Transverse colon (tissue), 4 donors: Measurements from ENCODE around the gene RCAN2. TPM values are rescaled to one million over a fixed set of nuclear protein-coding genes. Genes with fewer than 3 reads are reported as not detected.

ENCODE experiments used
- DNase-seq: peaks from one replicate; pipeline ENCODE4 v3.0.0-alpha.2; 2019
- H3K27ac ChIP-seq, 4 donors: fragments of 200-600 bp; sonication (generic); 2 replicates each; pipeline ENCODE4 v1.5.1; 2016 to 2018; ENCODE audit warnings: inconsistent platforms in 4 of 4
- H3K27me3 ChIP-seq: fragments of 200-600 bp; sonication (generic); 2 replicates; pipeline ENCODE4 v1.5.1; 2017; ENCODE audit warnings: inconsistent platforms
- H3K36me3 ChIP-seq, 4 donors: fragments of 200-600 bp; sonication (generic); 2 replicates each; pipeline ENCODE4 v1.5.1; 2017 to 2019; ENCODE audit warnings: inconsistent platforms in 4 of 4
- H3K4me1 ChIP-seq, 4 donors: fragments of 200-600 bp; sonication (generic); 2 replicates each; pipeline ENCODE4 v1.5.1; 2017 to 2020; ENCODE audit warnings: inconsistent platforms in 4 of 4
- H3K4me3 ChIP-seq, 4 donors: fragments of 200-600 bp; sonication (generic); 1 replicate in 1 of 4; 2 replicates in 3 of 4; pipeline versions ENCODE4 v1.5.1 to v1.6.1; 2017 to 2019; ENCODE audit warnings: inconsistent platforms in 4 of 4
- H3K9me3 ChIP-seq, 2 donors: fragments of 200-600 bp; sonication (generic); 2 replicates each; pipeline ENCODE4 v1.5.1; 2017 to 2019; ENCODE audit warnings: inconsistent platforms in 2 of 2
- EP300 ChIP-seq: sonication (generic); formaldehyde crosslinking; IDR thresholded peaks from one replicate; pipeline ENCODE4 v1.6.1; 2017; ENCODE audit warnings: antibody characterized with exemption, low read depth
- POLR2A ChIP-seq: fragments of 450-650 bp; IDR thresholded peaks from one replicate; pipeline ENCODE4 v1.6.1; 2016; ENCODE audit warnings: antibody characterized with exemption, mild to moderate bottlenecking, moderate library complexity
- POLR2AphosphoS5 ChIP-seq, 3 donors: sonication (generic); formaldehyde crosslinking; IDR thresholded peaks; one replicate each; pipeline ENCODE4 v1.6.1; 2016; ENCODE audit warnings: antibody characterized with exemption in 3 of 3
- WGBS, 2 donors: methylation state at CpG; one replicate each; pipeline ENCODE4 v1.1.5; 2018; ENCODE audit warnings: low coverage in 1 of 2; 5-methylcytosine and 5-hydroxymethylcytosine counted together
- in situ Hi-C, 4 donors: fragments of 200-750 bp; cut with MboI; loops; one replicate each; pipeline versions ENCODE4 v1.15.0 to v1.15.1; 2017; ENCODE audit warnings: low sequenced_read_pairs in 3 of 4, low pct_ligation_motif_present in 1 of 4, low pct_unique_long_range_greater_than_20kb in 1 of 4
- intact Hi-C: fragments of 100-400 bp; cut with DNase I; formaldehyde crosslinking; loops from one replicate; pipeline ENCODE4 v1.15.1; 2023; ENCODE audit warnings: low total_unique reads
- total RNA-seq, 4 donors: library from RNA; depleted of rRNA; stranded (reverse); fragments of >200 nt; gene quantifications; one replicate each; pipeline ENCODE4 v1.1.0, GENCODE V29; 2016
- TF ChIP-seq, protein P1 (sequence below), 5 experiments: fragments of 200-600 bp in 3 of 5; fragments of 450-650 bp in 2 of 5; sonication (generic) in 3 of 5; IDR thresholded peaks; 1 replicate in 2 of 5; 2 replicates in 3 of 5; pipeline ENCODE4 v1.5.1; 2016 to 2017; ENCODE audit warnings: antibody characterized with exemption in 5 of 5, inconsistent platforms in 3 of 5, mild to moderate bottlenecking in 2 of 5, moderate library complexity in 1 of 5

The RCAN2 gene
- total RNA-seq, 4 donors from 2014 or later = 1.9 to 9.5 (median 7.5) TPM

DNA sequence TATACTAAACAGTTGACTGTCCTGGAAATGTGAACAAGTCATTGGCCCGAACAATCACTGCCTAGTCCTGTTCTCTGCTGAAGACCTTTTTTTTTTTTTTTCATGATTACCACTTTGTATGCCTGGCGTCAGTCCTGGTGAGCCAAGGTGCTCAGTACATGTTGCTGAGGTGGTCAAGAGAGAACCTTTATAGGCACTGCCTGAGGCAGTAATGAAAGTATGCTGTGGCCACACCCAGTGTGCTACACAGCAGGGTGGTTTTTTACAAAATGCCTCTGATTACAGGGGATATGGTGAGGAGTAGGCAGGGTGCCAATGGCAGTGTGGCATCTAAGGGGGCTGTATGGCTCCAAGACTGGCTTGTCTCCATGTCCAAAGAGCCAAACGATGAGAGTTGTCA lies 185.4 kb downstream of the RCAN2 start:
- DNase-seq = no peak
- Histone ChIP-seq H3K9me3 (no peaks in the 10 kb centered on the region), H3K27ac (no peak overlapping the region), H3K36me3 (no peaks in the 10 kb centered on the region), H3K27me3 (no peaks in the 10 kb centered on the region), H3K4me3 (no peak overlapping the region), H3K4me1 (no peaks in the 10 kb centered on the region)
- in situ Hi-C loops = no loop called here
- TF ChIP-seq POLR2A (no peak), POLR2AphosphoS5 (IDR thresholded peaks at IDR 0.05) (no peak), EP300 (no peak)
- TF ChIP-seq, protein P1, sequence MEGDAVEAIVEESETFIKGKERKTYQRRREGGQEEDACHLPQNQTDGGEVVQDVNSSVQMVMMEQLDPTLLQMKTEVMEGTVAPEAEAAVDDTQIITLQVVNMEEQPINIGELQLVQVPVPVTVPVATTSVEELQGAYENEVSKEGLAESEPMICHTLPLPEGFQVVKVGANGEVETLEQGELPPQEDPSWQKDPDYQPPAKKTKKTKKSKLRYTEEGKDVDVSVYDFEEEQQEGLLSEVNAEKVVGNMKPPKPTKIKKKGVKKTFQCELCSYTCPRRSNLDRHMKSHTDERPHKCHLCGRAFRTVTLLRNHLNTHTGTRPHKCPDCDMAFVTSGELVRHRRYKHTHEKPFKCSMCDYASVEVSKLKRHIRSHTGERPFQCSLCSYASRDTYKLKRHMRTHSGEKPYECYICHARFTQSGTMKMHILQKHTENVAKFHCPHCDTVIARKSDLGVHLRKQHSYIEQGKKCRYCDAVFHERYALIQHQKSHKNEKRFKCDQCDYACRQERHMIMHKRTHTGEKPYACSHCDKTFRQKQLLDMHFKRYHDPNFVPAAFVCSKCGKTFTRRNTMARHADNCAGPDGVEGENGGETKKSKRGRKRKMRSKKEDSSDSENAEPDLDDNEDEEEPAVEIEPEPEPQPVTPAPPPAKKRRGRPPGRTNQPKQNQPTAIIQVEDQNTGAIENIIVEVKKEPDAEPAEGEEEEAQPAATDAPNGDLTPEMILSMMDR (IDR thresholded peaks at IDR 0.05) = no peak
- intact Hi-C loops = no loop called here
- WGBS, 2 donors = 88 to 93% methylated on average over 2 to 3 of the region's 3 CpGs

DNA sequence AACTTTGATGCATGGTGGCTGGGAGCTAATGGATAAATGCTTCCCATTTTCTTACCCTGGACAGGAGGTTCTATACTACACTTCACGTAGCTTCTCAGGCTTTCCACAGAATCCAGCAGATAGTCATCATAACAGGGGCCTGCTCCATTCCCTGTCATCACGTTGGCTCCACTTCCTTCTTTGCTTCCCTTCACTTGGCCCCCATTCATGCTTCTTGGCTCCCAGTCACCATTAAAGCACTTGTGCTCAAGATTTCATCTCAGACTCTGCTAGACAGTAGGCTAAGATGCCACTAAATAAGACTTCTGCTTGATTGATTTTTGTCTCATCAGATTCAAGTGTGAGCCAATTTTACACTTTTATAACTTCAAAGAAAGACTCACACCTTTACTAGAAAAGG lies 186.0 kb downstream of the RCAN2 start:
- TF ChIP-seq EP300 (no peak), POLR2A (no peak), POLR2AphosphoS5 (IDR thresholded peaks at IDR 0.05) (no peak)
- TF ChIP-seq, protein P1 (IDR thresholded peaks at IDR 0.05) = no peak
- in situ Hi-C loops (no loop called here), intact Hi-C loops (no loop called here)
- Histone ChIP-seq H3K4me1 (no peaks in the 10 kb centered on the region), H3K9me3 (no peaks in the 10 kb centered on the region), H3K27ac (no peak overlapping the region), H3K36me3 (no peaks in the 10 kb centered on the region), H3K4me3 (no peak overlapping the region), H3K27me3 (no peaks in the 10 kb centered on the region)
- no peak for DNase-seq
- WGBS, 2 donors = 78% methylated on average over 2 of the region's 2 CpGs; no CpG with 5 or more reads in 1 of the 2 donors

DNA sequence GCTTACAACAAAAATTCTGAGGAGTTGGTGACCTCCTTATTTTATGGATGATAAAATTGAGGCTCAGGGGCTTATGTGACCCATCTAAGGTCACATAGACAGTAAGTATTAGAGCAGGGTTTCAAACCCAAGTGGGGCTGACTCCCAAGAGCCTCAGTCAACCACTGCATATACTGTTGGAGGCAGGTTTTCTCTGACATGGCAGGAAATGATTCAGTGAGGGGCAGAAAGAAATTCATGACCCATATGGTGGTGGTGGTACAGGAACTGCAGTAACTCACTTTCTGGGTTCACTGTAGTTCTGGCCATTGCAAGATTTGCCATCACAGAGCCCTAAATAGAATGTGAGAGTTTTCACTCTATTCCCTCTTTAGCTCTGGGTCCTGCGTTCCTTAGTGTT lies 188.4 kb downstream of the RCAN2 start:
- no peaks in the 10 kb centered on the region for H3K4me1 ChIP-seq
- no peak overlapping the region for H3K4me3 ChIP-seq
- in situ Hi-C loops = no loop called here
- DNase-seq = no peak
- no peak overlapping the region for H3K27ac ChIP-seq
- 94 to 100% methylated on average over 1 of the region's 1 CpG for WGBS, 2 donors
- H3K27me3 ChIP-seq = no peaks in the 10 kb centered on the region
- no peak for TF ChIP-seq POLR2AphosphoS5 (IDR thresholded peaks at IDR 0.05)
- TF ChIP-seq, protein P1 (IDR thresholded peaks at IDR 0.05) = no peak
- no peak for TF ChIP-seq POLR2A
- TF ChIP-seq EP300 = no peak
- intact Hi-C loops = no loop called here
- no peaks in the 10 kb centered on the region for H3K9me3 ChIP-seq
- no peaks in the 10 kb centered on the region for H3K36me3 ChIP-seq

DNA sequence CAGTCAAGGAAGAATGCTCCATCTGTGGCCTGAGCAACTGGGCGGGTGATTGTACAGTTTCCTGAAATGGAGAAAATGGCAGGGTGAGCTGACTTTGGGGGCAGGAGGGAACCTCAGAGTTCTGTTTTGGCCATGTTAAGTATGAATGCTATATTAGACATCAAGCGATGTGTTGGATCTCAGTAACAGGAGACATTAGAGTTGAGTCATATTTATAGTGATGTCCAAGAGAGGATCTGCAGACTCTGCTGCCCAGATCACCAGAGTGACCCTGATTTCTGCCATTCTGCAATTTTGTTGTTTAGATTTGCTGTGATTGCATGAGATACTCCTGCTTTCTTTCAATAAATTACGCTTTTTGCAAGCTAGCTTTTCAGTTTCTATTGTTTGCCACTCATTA lies 189.1 kb downstream of the RCAN2 start:
- Histone ChIP-seq H3K4me1 (no peaks in the 10 kb centered on the region), H3K36me3 (no peaks in the 10 kb centered on the region), H3K27ac (no peak overlapping the region), H3K4me3 (no peak overlapping the region), H3K27me3 (no peaks in the 10 kb centered on the region), H3K9me3 (no peaks in the 10 kb centered on the region)
- no peak for DNase-seq
- WGBS, 2 donors = 93 to 100% methylated on average over 1 to 3 of the region's 3 CpGs
- intact Hi-C loops = no loop called here
- in situ Hi-C loops = no loop called here
- TF ChIP-seq POLR2AphosphoS5 (IDR thresholded peaks at IDR 0.05) = no peak
- TF ChIP-seq, protein P1 (IDR thresholded peaks at IDR 0.05) = no peak
